GM12892 (cell line): ENCODE measurements around the gene OTUD1.

Experiments
- POLR2A ChIP-seq: IDR thresholded peaks from 2 replicates; pipeline ENCODE4 v1.6.1; 2011; ENCODE audit warnings: low read depth, low read length, control low read depth
- POLR2AphosphoS5 ChIP-seq: IDR thresholded peaks from 2 replicates; pipeline ENCODE4 v1.6.1; 2011; ENCODE audit warnings: low read depth, low read length, control low read depth

DNA sequence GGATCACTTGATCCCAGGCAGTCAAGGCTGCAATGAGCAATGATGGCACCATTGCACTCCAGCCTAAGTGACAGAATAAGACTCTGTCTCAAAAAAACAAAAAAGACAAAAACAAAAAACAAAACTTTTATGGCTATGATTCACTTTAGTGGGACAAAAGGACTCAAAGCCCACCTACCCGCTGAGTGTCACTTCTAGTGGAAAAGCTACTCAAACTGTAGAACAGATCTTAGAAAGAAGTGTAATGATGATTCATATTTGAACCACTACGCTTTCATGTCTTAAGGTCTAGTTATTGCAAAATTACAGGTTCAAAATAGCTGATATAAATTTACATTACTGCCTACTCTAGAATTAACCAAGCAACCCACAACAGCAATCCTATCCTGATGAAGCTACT is 47.1 kb upstream of the OTUD1 start:
- TF ChIP-seq POLR2A = no peak
- no peak for TF ChIP-seq POLR2AphosphoS5
